NT2/D1 (cell line): Measurements from ENCODE around the gene TBC1D5.

Experiments
- SUZ12 ChIP-seq: IDR thresholded peaks from 2 replicates; pipeline ENCODE4 v1.6.1; 2011; ENCODE audit not compliant: insufficient read length, insufficient read depth; ENCODE audit errors: extremely low read depth
- YY1 ChIP-seq: IDR thresholded peaks from 2 replicates; pipeline ENCODE4 v1.6.1; 2011; ENCODE audit not compliant: insufficient read length, insufficient read depth
- ZNF274 ChIP-seq: IDR thresholded peaks from 2 replicates; pipeline ENCODE4 v1.6.1; 2011; ENCODE audit warnings: mild to moderate bottlenecking, low read depth, low read length

DNA sequence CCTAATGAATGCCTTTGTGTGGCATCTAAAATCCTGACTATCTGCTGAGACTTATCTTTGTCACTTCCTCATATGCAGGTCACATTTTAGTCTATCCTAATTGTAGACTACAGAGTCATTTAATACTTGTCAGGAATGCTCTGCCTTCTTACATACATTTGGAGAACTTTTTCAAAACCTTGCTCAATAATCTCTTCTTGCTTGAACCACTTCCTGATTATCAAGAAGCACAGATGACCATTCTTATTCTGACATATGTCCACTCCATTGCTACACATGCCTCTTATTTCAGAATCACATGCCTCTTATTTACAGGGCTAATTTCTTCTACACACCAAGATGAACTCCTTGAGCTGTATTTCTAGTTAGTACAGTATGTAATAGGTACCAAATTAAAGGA lies 400.3 kb downstream of the TBC1D5 start:
- no peak for TF ChIP-seq SUZ12
- TF ChIP-seq ZNF274 = no peak
- no peak for TF ChIP-seq YY1
